CD14-positive monocyte (primary cell): ENCODE data around the gene GFPT2. TPM values are rescaled to one million over a fixed set of nuclear protein-coding genes. Genes with fewer than 3 reads are reported as not detected.

ENCODE experiments used
- DNase-seq, 3 donors: peaks; one replicate each; pipeline ENCODE4 v3.0.0-alpha.2; 2011 to 2022
- H2AFZ ChIP-seq: 2 replicates; pipeline ENCODE4 v1.6.0; 2012; ENCODE audit warnings: mild to moderate bottlenecking, low read depth, low read length, inconsistent platforms; ENCODE audit not compliant: insufficient read depth, poor library complexity, severe bottlenecking
- H3K27ac ChIP-seq, 2 donors: 1 replicate in 1 of 2; 2 replicates in 1 of 2; pipeline ENCODE4 v1.5.1; 2012 to 2013; ENCODE audit warnings: low read length in 2 of 2, control low read depth in 1 of 2, inconsistent platforms in 1 of 2, low read depth in 1 of 2, mild to moderate bottlenecking in 1 of 2
- H3K27me3 ChIP-seq, 2 donors: one replicate each; pipeline versions ENCODE4 v1.6.0 to v1.6.1; 2011 to 2013; ENCODE audit warnings: low read length in 2 of 2; ENCODE audit not compliant: control insufficient read depth in 2 of 2, insufficient read depth in 2 of 2
- H3K36me3 ChIP-seq, 2 donors: replicated peaks in 1 of 2; 1 replicate in 1 of 2; 2 replicates in 1 of 2; pipeline versions ENCODE4 v1.5.1 to v1.6.1; 2012 to 2013; ENCODE audit warnings: low read length in 2 of 2, control low read depth in 1 of 2, inconsistent platforms in 1 of 2, mild to moderate bottlenecking in 1 of 2; ENCODE audit not compliant: insufficient read depth in 2 of 2, control insufficient read depth in 1 of 2
- H3K4me1 ChIP-seq, 2 donors: 1 replicate in 1 of 2; 2 replicates in 1 of 2; pipeline versions ENCODE4 v1.5.1 to v1.6.1; 2012 to 2013; ENCODE audit warnings: low read length in 2 of 2, control low read depth in 1 of 2, inconsistent platforms in 1 of 2, mild to moderate bottlenecking in 1 of 2, moderate library complexity in 1 of 2; ENCODE audit not compliant: insufficient read depth in 2 of 2, control insufficient read depth in 1 of 2
- H3K4me2 ChIP-seq: replicated peaks from 2 replicates; pipeline ENCODE3; 2012; ENCODE audit warnings: low read length, moderate library complexity, mild to moderate bottlenecking; ENCODE audit not compliant: poor library complexity, severe bottlenecking; ENCODE audit errors: extremely low read depth
- H3K4me3 ChIP-seq, 3 experiments: fragments of 200-600 bp in 1 of 3; sonication (generic) in 1 of 3; replicated peaks in 1 of 3; 1 replicate in 2 of 3; 2 replicates in 1 of 3; pipeline ENCODE4 v1.5.1; 2011 to 2013; ENCODE audit warnings: low read length in 3 of 3, mild to moderate bottlenecking in 3 of 3, control low read depth in 2 of 3, low read depth in 2 of 3, inconsistent platforms in 1 of 3, moderate library complexity in 1 of 3
- H3K79me2 ChIP-seq: 2 replicates; pipeline ENCODE4 v1.6.0; 2012; ENCODE audit warnings: mild to moderate bottlenecking, control low read depth, inconsistent platforms, low read length, moderate library complexity; ENCODE audit not compliant: insufficient read depth
- H3K9ac ChIP-seq: 2 replicates; pipeline ENCODE4 v1.6.0; 2017; ENCODE audit warnings: low read length, mild to moderate bottlenecking; ENCODE audit not compliant: insufficient read depth, poor library complexity, severe bottlenecking
- H3K9me3 ChIP-seq, 2 donors: replicated peaks in 1 of 2; 1 replicate in 1 of 2; 2 replicates in 1 of 2; pipeline versions ENCODE4 v1.5.1 to v1.6.1; 2012 to 2013; ENCODE audit warnings: low read length in 2 of 2, control low read depth in 1 of 2; ENCODE audit not compliant: control insufficient read depth in 1 of 2, insufficient read depth in 1 of 2
- H4K20me1 ChIP-seq: 2 replicates; pipeline ENCODE4 v1.6.0; 2012; ENCODE audit warnings: mild to moderate bottlenecking, low read length, control low read depth, moderate library complexity; ENCODE audit not compliant: insufficient read depth
- H3K27ac Mint-ChIP-seq, 7 donors: one replicate each; pipeline ENCODE4 v1.8.0; 2020; ENCODE audit warnings: mild to moderate bottlenecking in 7 of 7, mixed read lengths in 7 of 7, moderate library complexity in 6 of 7, inconsistent platforms in 2 of 7
- H3K27me3 Mint-ChIP-seq, 3 donors: one replicate each; pipeline ENCODE4 v1.8.0; 2021 to 2022; ENCODE audit warnings: low read depth in 3 of 3, mild to moderate bottlenecking in 3 of 3, mixed read lengths in 3 of 3, moderate library complexity in 3 of 3, inconsistent platforms in 1 of 3
- H3K36me3 Mint-ChIP-seq, 2 donors: one replicate each; pipeline ENCODE4 v1.8.0; 2020; ENCODE audit warnings: mixed read lengths in 2 of 2, inconsistent platforms in 1 of 2, mild to moderate bottlenecking in 1 of 2
- H3K4me1 Mint-ChIP-seq: one replicate; pipeline ENCODE4 v1.8.0; 2020; ENCODE audit warnings: mild to moderate bottlenecking, mixed read lengths
- H3K4me3 Mint-ChIP-seq, 2 donors: one replicate each; pipeline ENCODE4 v1.8.0; 2020; ENCODE audit warnings: mild to moderate bottlenecking in 2 of 2, mixed read lengths in 2 of 2, moderate library complexity in 1 of 2
- H3K9me3 Mint-ChIP-seq, 7 donors: one replicate each; pipeline ENCODE4 v1.8.0; 2020 to 2022; ENCODE audit warnings: mixed read lengths in 7 of 7, mild to moderate bottlenecking in 6 of 7, moderate library complexity in 6 of 7, inconsistent platforms in 2 of 7
- CTCF ChIP-seq: fragments of 200-600 bp; IDR thresholded peaks from one replicate; pipeline ENCODE4 v1.8.0; 2022; ENCODE audit warnings: antibody characterized with exemption, mild to moderate bottlenecking
- WGBS: methylation state at CpG from one replicate; pipeline ENCODE4 v1.1.5; 2013; ENCODE audit warnings: missing lambda C conversion rate; ENCODE audit not compliant: insufficient coverage; 5-methylcytosine and 5-hydroxymethylcytosine counted together
- intact Hi-C, 2 donors: fragments of 100-400 bp; cut with micrococcal nuclease; formaldehyde crosslinking; loops; one replicate each; pipeline versions ENCODE4 v1.15.0 to v1.15.1; 2023
- polyA plus RNA-seq, 3 donors: library from polyadenylated mRNA; depleted of rRNA in 1 of 3; unstranded in 2 of 3; stranded (reverse) in 1 of 3; fragments of 300-500 nt in 2 of 3; fragments of >200 nt in 1 of 3; fragmentation: Illumina TruSeq in 2 of 3; gene quantifications; 1 replicate in 2 of 3; 2 replicates in 1 of 3; pipeline ENCODE4 v1.2.3, GENCODE V29; 2012 to 2021

Gene GFPT2
- polyA plus RNA-seq, 3 donors = not detected

GRCh38 chr5:180395540-180396274 is 42.6 kb upstream of the GFPT2 start:
- H2AFZ ChIP-seq = no peak overlapping the region
- H3K27me3 ChIP-seq = no peaks in the 10 kb centered on the region
- H3K27me3 Mint-ChIP-seq = peaks cover 2 to 11% (median 5%) of the 10 kb centered on the region in 3 donors
- 88% methylated on average over 11 of the region's 16 CpGs for WGBS
- no peaks in the 10 kb centered on the region for H3K79me2 ChIP-seq
- intact Hi-C loops = no loop called here
- peak overlapping the region in 1 of 7 donors; percentile 18 for H3K27ac Mint-ChIP-seq
- no peak overlapping the region for H3K4me3 ChIP-seq
- H4K20me1 ChIP-seq = no peaks in the 10 kb centered on the region
- H3K9me3 ChIP-seq = no peaks in the 10 kb centered on the region
- no peaks in the 10 kb centered on the region for H3K4me1 Mint-ChIP-seq
- H3K4me2 ChIP-seq = no peak overlapping the region
- no peaks in the 10 kb centered on the region for H3K36me3 ChIP-seq
- H3K4me3 Mint-ChIP-seq = no peak overlapping the region
- H3K27ac ChIP-seq = no peak overlapping the region
- no peaks in the 10 kb centered on the region for H3K36me3 Mint-ChIP-seq
- H3K4me1 ChIP-seq = no peaks in the 10 kb centered on the region
- TF ChIP-seq CTCF = no peak
- DNase-seq = no peak
- H3K9me3 Mint-ChIP-seq = peaks cover 0 to 14% (median 3%) of the 10 kb centered on the region in 7 donors
- no peak overlapping the region for H3K9ac ChIP-seq

GRCh38 chr5:180394031-180394636 is 41.0 kb upstream of the GFPT2 start:
- Histone ChIP-seq H3K4me3 (no peak overlapping the region), H3K4me1 (no peaks in the 10 kb centered on the region), H4K20me1 (no peaks in the 10 kb centered on the region), H3K9me3 (no peaks in the 10 kb centered on the region), H3K79me2 (no peaks in the 10 kb centered on the region), H2AFZ (no peak overlapping the region), H3K4me2 (no peak overlapping the region), H3K36me3 (no peaks in the 10 kb centered on the region), H3K27me3 (no peaks in the 10 kb centered on the region), H3K9ac (no peak overlapping the region), H3K27ac (no peak overlapping the region)
- TF ChIP-seq CTCF = no peak
- Mint-ChIP-seq H3K4me1 (no peaks in the 10 kb centered on the region), H3K27me3 (peaks cover 1 to 14% (median 5%) of the 10 kb centered on the region in 3 donors), H3K36me3 (no peaks in the 10 kb centered on the region), H3K27ac (no peak overlapping the region), H3K9me3 (peaks cover 0 to 8% (median 3%) of the 10 kb centered on the region in 7 donors), H3K4me3 (no peak overlapping the region)
- no peak for DNase-seq
- intact Hi-C loops = no loop called here
- WGBS = 95% methylated on average over 11 of the region's 13 CpGs
